Measurements from ENCODE around the gene SH3RF3. TPM values are rescaled to one million over a fixed set of nuclear protein-coding genes. Genes with fewer than 3 reads are reported as not detected.

Gene SH3RF3
- total and polyA plus RNA-seq, 2 donors (not counting 1 experiment from before 2014, with no cell fraction given) = 8.3 to 10.1 TPM

DNA sequence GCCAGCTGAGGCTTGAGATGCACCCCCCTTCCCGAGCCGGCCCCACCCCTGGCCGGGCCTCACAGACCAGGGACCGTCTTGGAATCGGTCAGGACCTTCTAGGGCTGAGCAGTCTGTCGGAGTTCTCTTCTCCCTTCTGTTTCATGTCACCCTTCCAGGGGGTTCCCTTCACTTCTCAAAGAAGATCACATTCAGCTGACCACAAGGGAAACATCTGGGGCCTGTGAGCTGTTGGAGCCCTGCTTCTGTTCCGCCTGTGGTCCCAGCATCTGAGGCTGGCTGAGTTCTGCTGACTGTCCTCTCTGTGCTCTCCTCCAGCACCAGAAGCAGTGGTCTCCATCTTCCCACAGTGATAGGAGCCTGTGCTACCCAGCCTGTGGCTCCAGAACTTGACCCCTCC is 378.2 kb downstream of the SH3RF3 start:
- H3K79me2 ChIP-seq (ENCODE audit: control insufficient read depth, insufficient read depth, low read length) = no peaks in the 10 kb centered on the region
- no peak overlapping the region for H3K27ac ChIP-seq (ENCODE audit: insufficient read depth, low read length)
- H3K9ac ChIP-seq (ENCODE audit: insufficient read depth, low read length) = no peak overlapping the region
- no peaks in the 10 kb centered on the region for H3K36me3 ChIP-seq (ENCODE audit: control insufficient read depth, insufficient read depth, low read length)
- H2AFZ ChIP-seq (ENCODE audit: low read length) = no peak overlapping the region
- no peaks in the 10 kb centered on the region for H3K9me3 ChIP-seq (ENCODE audit: control insufficient read depth, insufficient read depth, low read depth, low read length)
- no peak for DNase-seq (ENCODE audit: low read depth in 2 of 2)
- TF ChIP-seq, protein P1, sequence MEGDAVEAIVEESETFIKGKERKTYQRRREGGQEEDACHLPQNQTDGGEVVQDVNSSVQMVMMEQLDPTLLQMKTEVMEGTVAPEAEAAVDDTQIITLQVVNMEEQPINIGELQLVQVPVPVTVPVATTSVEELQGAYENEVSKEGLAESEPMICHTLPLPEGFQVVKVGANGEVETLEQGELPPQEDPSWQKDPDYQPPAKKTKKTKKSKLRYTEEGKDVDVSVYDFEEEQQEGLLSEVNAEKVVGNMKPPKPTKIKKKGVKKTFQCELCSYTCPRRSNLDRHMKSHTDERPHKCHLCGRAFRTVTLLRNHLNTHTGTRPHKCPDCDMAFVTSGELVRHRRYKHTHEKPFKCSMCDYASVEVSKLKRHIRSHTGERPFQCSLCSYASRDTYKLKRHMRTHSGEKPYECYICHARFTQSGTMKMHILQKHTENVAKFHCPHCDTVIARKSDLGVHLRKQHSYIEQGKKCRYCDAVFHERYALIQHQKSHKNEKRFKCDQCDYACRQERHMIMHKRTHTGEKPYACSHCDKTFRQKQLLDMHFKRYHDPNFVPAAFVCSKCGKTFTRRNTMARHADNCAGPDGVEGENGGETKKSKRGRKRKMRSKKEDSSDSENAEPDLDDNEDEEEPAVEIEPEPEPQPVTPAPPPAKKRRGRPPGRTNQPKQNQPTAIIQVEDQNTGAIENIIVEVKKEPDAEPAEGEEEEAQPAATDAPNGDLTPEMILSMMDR (conservative IDR thresholded peaks at IDR 0.05 in 1 of 2, IDR thresholded peaks at IDR 0.05 in 1 of 2; ENCODE audit: low read depth in 1 of 2, low read length in 2 of 2) = no peak
- no peak for TF ChIP-seq EZH2 (IDR thresholded peaks at IDR 0.05; ENCODE audit: low read length, missing control alignments)
- no peak overlapping the region for H3K4me2 ChIP-seq (ENCODE audit: extremely low read depth, insufficient read depth, low read length)
- no peaks in the 10 kb centered on the region for H4K20me1 ChIP-seq (ENCODE audit: control insufficient read depth, extremely low read depth, insufficient read depth, low read length)
- H3K27me3 ChIP-seq (ENCODE audit: control insufficient read depth, insufficient read depth, low read length) = no peaks in the 10 kb centered on the region
- peaks cover 2% of the 10 kb centered on the region for H3K4me1 ChIP-seq (ENCODE audit: control insufficient read depth, extremely low read depth, insufficient read depth, low read length)
- no peak overlapping the region for H3K4me3 ChIP-seq (replicated peaks in 1 of 4; ENCODE audit: control extremely low read depth in 1 of 4, insufficient read depth in 1 of 4, low read depth in 3 of 4, low read length in 4 of 4)

DNA sequence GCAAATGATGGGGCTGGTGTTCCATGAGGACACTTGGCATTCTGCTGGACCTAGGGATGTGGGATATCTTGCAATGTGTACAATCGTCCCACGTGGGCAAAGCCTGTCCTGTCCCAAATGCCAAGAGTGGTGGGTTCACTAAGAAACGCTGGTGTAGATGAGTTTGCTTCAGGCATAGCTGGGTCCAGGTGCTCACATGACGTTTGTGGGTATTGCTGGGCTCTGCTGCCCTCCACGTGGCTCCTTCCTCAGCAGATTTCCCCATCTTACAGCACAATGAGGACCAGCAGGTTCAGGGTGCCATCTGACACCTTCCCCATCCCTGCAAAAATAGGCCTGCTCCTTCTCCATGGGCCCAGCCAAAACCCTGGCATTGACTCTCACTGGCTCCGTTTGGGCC is 378.8 kb downstream of the SH3RF3 start:
- Histone ChIP-seq H2AFZ (ENCODE audit: low read length) (no peak overlapping the region), H3K4me2 (ENCODE audit: extremely low read depth, insufficient read depth, low read length) (no peak overlapping the region), H4K20me1 (ENCODE audit: control insufficient read depth, extremely low read depth, insufficient read depth, low read length) (no peaks in the 10 kb centered on the region), H3K79me2 (ENCODE audit: control insufficient read depth, insufficient read depth, low read length) (no peaks in the 10 kb centered on the region), H3K9me3 (ENCODE audit: control insufficient read depth, insufficient read depth, low read depth, low read length) (no peaks in the 10 kb centered on the region), H3K4me1 (ENCODE audit: control insufficient read depth, extremely low read depth, insufficient read depth, low read length) (peaks cover 2% of the 10 kb centered on the region), H3K27me3 (ENCODE audit: control insufficient read depth, insufficient read depth, low read length) (no peaks in the 10 kb centered on the region), H3K9ac (ENCODE audit: insufficient read depth, low read length) (no peak overlapping the region), H3K36me3 (ENCODE audit: control insufficient read depth, insufficient read depth, low read length) (no peaks in the 10 kb centered on the region), H3K27ac (ENCODE audit: insufficient read depth, low read length) (no peak overlapping the region), H3K4me3 (replicated peaks in 1 of 4; ENCODE audit: control extremely low read depth in 1 of 4, insufficient read depth in 1 of 4, low read depth in 3 of 4, low read length in 4 of 4) (no peak overlapping the region)
- TF ChIP-seq EZH2 (IDR thresholded peaks at IDR 0.05; ENCODE audit: low read length, missing control alignments) = no peak
- TF ChIP-seq, protein P1 (conservative IDR thresholded peaks at IDR 0.05 in 1 of 2, IDR thresholded peaks at IDR 0.05 in 1 of 2; ENCODE audit: low read depth in 1 of 2, low read length in 2 of 2) = no peak
- no peak for DNase-seq (ENCODE audit: low read depth in 2 of 2)

DNA sequence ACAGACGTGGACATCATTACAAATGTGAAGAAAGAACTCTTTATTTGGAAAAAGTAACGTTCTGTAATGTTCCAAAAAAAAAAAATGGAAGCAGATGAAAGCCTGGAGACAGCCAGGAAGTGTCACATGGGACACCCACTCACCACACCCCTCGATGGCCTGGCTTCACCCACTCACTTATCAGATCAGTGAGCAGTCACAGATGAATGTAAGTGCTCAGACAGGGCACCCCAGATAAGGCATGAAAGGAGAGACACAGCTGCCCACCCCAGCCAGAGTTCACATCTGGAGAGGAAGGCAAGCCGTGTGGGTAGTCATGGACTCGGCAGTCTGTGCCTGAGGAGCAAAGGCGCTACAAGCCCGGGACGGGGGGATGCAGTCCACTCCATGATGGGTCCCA is 379.6 kb downstream of the SH3RF3 start:
- Histone ChIP-seq H3K9ac (ENCODE audit: insufficient read depth, low read length) (no peak overlapping the region), H3K27me3 (ENCODE audit: control insufficient read depth, insufficient read depth, low read length) (no peaks in the 10 kb centered on the region), H3K27ac (ENCODE audit: insufficient read depth, low read length) (no peak overlapping the region), H3K36me3 (ENCODE audit: control insufficient read depth, insufficient read depth, low read length) (no peaks in the 10 kb centered on the region), H2AFZ (ENCODE audit: low read length) (no peak overlapping the region), H3K79me2 (ENCODE audit: control insufficient read depth, insufficient read depth, low read length) (no peaks in the 10 kb centered on the region), H4K20me1 (ENCODE audit: control insufficient read depth, extremely low read depth, insufficient read depth, low read length) (no peaks in the 10 kb centered on the region), H3K4me2 (ENCODE audit: extremely low read depth, insufficient read depth, low read length) (no peak overlapping the region), H3K4me3 (replicated peaks in 1 of 4; ENCODE audit: control extremely low read depth in 1 of 4, insufficient read depth in 1 of 4, low read depth in 3 of 4, low read length in 4 of 4) (no peak overlapping the region), H3K9me3 (ENCODE audit: control insufficient read depth, insufficient read depth, low read depth, low read length) (no peaks in the 10 kb centered on the region), H3K4me1 (ENCODE audit: control insufficient read depth, extremely low read depth, insufficient read depth, low read length) (peaks cover 3% of the 10 kb centered on the region)
- DNase-seq (ENCODE audit: low read depth in 2 of 2) = no peak
- TF ChIP-seq, protein P1 (conservative IDR thresholded peaks at IDR 0.05 in 1 of 2, IDR thresholded peaks at IDR 0.05 in 1 of 2; ENCODE audit: low read depth in 1 of 2, low read length in 2 of 2) = no peak
- no peak for TF ChIP-seq EZH2 (IDR thresholded peaks at IDR 0.05; ENCODE audit: low read length, missing control alignments)

Measured in fibroblast of lung (primary cell).